Common myeloid progenitor, CD34-positive (primary cell): Measurements from ENCODE around the gene CDK18.
A peak's percentile ranks its signal among the peaks of the same experiment; 100 is the strongest.

ENCODE experiments used
- CTCF ChIA-PET: fragments of 350-600 bp; sonication (Branson Sonifier 250); formaldehyde crosslinking; loops from one replicate; lab custom pipeline; 2021; ENCODE audit warnings: antibody characterized with exemption; lab: Charles Lee
- POLR2A ChIA-PET: fragments of 350-600 bp; sonication (Branson Sonifier 250); formaldehyde crosslinking; loops from one replicate; lab custom pipeline; 2021; ENCODE audit warnings: antibody characterized with exemption; lab: Charles Lee
- DNase-seq, 3 donors: peaks; one replicate each; pipeline versions ENCODE4 v3.0.0 to v3.0.0-alpha.2; 2013
- H3K27ac ChIP-seq, 2 experiments: 1 replicate in 1 of 2; 2 replicates in 1 of 2; pipeline ENCODE4 v1.7.0; 2013; ENCODE audit warnings: inconsistent platforms in 2 of 2, low read length in 2 of 2, mild to moderate bottlenecking in 2 of 2, low read depth in 1 of 2, moderate library complexity in 1 of 2; ENCODE audit not compliant: severe bottlenecking in 2 of 2, insufficient read depth in 1 of 2, poor library complexity in 1 of 2
- H3K27me3 ChIP-seq, 5 experiments: replicated peaks in 2 of 5; 1 replicate in 3 of 5; 2 replicates in 2 of 5; pipeline versions ENCODE4 v1.6.1 to v1.7.0; 2013; ENCODE audit warnings: low read length in 4 of 5, mild to moderate bottlenecking in 2 of 5, moderate library complexity in 2 of 5, inconsistent platforms in 1 of 5; ENCODE audit not compliant: insufficient read depth in 5 of 5, control insufficient read depth in 4 of 5
- H3K36me3 ChIP-seq, 4 experiments: 1 replicate in 2 of 4; 2 replicates in 2 of 4; pipeline versions ENCODE4 v1.6.1 to v1.7.0; 2013; ENCODE audit warnings: low read length in 3 of 4, control low read depth in 1 of 4, mild to moderate bottlenecking in 1 of 4; ENCODE audit not compliant: control insufficient read depth in 4 of 4, insufficient read depth in 4 of 4
- H3K4me1 ChIP-seq, 4 experiments: 1 replicate in 3 of 4; 2 replicates in 1 of 4; pipeline versions ENCODE4 v1.6.1 to v1.7.1; 2013; ENCODE audit warnings: low read length in 3 of 4, mild to moderate bottlenecking in 3 of 4, control low read depth in 1 of 4, inconsistent platforms in 1 of 4, moderate library complexity in 1 of 4; ENCODE audit not compliant: control insufficient read depth in 4 of 4, insufficient read depth in 4 of 4; ENCODE audit errors: control extremely low read depth in 1 of 4
- H3K4me3 ChIP-seq, 7 experiments: 1 replicate in 4 of 7; 2 replicates in 3 of 7; pipeline versions ENCODE4 v1.5.1 to v1.7.0; 2013; ENCODE audit warnings: mild to moderate bottlenecking in 7 of 7, low read length in 6 of 7, moderate library complexity in 6 of 7, inconsistent platforms in 2 of 7, low read depth in 2 of 7, control low read depth in 1 of 7; ENCODE audit not compliant: insufficient read depth in 4 of 7, control insufficient read depth in 1 of 7; ENCODE audit errors: extremely low read depth in 1 of 7
- H3K9me3 ChIP-seq, 5 experiments: 1 replicate in 4 of 5; 2 replicates in 1 of 5; pipeline versions ENCODE4 v1.6.1 to v1.7.1; 2013; ENCODE audit warnings: low read length in 4 of 5, mild to moderate bottlenecking in 2 of 5, inconsistent platforms in 1 of 5, low read depth in 1 of 5, moderate library complexity in 1 of 5; ENCODE audit not compliant: control insufficient read depth in 4 of 5, insufficient read depth in 2 of 5; ENCODE audit errors: control extremely low read depth in 1 of 5
- WGBS: methylation state at CpG from one replicate; pipeline ENCODE4 v1.1.5; 2013; ENCODE audit not compliant: insufficient coverage; 5-methylcytosine and 5-hydroxymethylcytosine counted together

Gene CDK18

DNA sequence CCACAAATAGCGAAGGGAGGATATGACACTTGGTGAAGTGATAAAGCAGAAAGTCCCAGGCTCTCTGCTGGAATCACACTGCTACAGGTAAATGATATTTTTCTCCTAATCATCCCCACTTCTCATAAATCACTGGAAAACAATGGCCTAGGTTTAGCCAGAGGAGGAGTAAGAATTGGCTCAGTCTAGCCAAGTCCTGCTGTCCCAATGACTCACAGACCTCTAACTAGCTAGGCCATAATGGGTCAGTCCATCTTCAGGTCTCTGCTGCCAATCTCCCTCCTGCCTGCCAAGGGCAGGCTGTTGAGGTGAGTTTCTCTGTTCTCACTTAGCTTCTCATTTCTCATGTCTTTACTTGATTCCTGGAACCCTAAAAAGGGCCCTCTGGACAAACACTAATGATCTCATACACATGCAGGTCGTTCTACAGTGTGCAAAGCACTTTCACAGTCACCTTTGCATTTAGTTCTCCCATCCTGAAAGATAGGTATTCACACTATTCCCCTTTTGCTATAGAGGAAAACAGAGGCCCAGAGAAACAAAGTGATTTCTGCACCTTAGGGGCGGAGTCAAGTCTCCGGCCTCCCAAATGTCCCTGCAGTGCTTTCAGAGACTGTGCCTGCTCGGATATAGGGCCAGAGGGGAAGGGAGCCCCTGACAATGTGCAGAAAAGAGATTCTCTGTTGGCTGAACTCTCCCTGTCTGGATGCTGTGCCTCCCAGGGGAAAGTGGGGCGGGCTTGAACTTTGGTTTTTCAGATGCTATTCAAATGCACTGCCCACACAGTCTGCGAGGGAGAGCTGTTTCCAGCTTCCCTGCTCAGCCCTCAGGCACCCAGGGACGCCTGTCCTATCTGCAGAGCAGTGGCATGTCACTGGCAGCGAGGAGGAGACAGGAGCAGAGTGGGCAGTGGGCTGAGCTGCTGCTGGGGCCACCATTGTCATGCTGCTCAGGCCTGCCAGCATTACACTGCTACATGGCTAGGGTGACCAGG lies 3.9 kb upstream of the CDK18 start:
- Histone ChIP-seq H3K36me3 (no peaks in the 10 kb centered on the region), H3K27me3 (peaks cover 0 to 10% (median 0%) of the 10 kb centered on the region in 5 experiments), H3K27ac (no peak overlapping the region), H3K9me3 (no peaks in the 10 kb centered on the region), H3K4me3 (no peak overlapping the region), H3K4me1 (peaks cover 0 to 19% (median 16%) of the 10 kb centered on the region in 4 experiments)
- DNase-seq = no peak
- 96% methylated on average over 7 of the region's 9 CpGs for WGBS
- ChIA-PET CTCF (interaction anchor here (1.3 to 25.1 kb wide), 3 partner anchors 12 to 25 kb away, joined by 4 to 463 read pairs (median 72); no protein-coding TSS in a partner anchor), POLR2A (no interaction called here)

- H3K36me3 ChIP-seq = no peaks in the 10 kb centered on the region
- peaks cover 0 to 6% (median 0%) of the 10 kb centered on the region in 5 experiments for H3K27me3 ChIP-seq
- CTCF ChIA-PET = interaction anchor here (1.1 to 25.1 kb wide), 5 partner anchors 9 to 154 kb away, joined by 3 to 463 read pairs (median 12); no protein-coding TSS in a partner anchor
- no peaks in the 10 kb centered on the region for H3K9me3 ChIP-seq
- WGBS = 100% methylated on average over 3 of the region's 3 CpGs
- H3K27ac ChIP-seq = no peak overlapping the region
- peaks cover 0 to 24% (median 20%) of the 10 kb centered on the region in 4 experiments for H3K4me1 ChIP-seq
- H3K4me3 ChIP-seq = no peak overlapping the region
- DNase-seq = no peak
- POLR2A ChIA-PET = no interaction called here
These were observed 2.2 kb upstream of the CDK18 start for GRCh38 chr1:205502111-205502810.

DNA sequence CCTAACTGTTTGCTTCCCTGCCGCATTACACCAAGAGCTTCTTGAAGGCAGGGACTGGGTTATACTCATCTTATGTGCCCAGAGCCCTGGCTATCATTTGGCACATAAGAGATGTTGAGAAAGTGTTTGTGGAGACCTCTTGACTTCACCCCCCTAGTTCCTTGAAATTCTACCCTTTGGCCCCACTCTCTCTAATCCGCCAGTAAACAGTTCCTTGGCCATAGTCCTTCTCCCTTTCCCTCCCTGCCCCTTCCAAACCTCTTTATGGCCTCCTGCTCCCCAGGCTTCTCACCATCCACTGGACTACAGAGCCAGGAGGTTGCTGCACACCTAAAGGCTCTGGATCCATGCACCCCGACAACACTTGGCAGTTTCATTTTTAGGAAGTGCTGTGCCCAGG lies 1.5 kb upstream of the CDK18 start:
- ChIA-PET POLR2A (interaction anchor here (0.6 kb wide), 1 partner anchor 176 kb away, joined by 4 read pairs; no protein-coding TSS in a partner anchor), CTCF (interaction anchor here (1.1 to 25.1 kb wide), 4 partner anchors 10 to 153 kb away, joined by 3 to 463 read pairs (median 42); no protein-coding TSS in a partner anchor)
- DNase-seq = no peak
- H3K27ac ChIP-seq = no peak overlapping the region
- no peaks in the 10 kb centered on the region for H3K36me3 ChIP-seq
- WGBS = 71% methylated on average over 2 of the region's 3 CpGs
- peaks cover 0 to 2% (median 0%) of the 10 kb centered on the region in 5 experiments for H3K27me3 ChIP-seq
- H3K4me1 ChIP-seq = peaks cover 0 to 24% (median 20%) of the 10 kb centered on the region in 4 experiments
- no peak overlapping the region for H3K4me3 ChIP-seq
- no peaks in the 10 kb centered on the region for H3K9me3 ChIP-seq

DNA sequence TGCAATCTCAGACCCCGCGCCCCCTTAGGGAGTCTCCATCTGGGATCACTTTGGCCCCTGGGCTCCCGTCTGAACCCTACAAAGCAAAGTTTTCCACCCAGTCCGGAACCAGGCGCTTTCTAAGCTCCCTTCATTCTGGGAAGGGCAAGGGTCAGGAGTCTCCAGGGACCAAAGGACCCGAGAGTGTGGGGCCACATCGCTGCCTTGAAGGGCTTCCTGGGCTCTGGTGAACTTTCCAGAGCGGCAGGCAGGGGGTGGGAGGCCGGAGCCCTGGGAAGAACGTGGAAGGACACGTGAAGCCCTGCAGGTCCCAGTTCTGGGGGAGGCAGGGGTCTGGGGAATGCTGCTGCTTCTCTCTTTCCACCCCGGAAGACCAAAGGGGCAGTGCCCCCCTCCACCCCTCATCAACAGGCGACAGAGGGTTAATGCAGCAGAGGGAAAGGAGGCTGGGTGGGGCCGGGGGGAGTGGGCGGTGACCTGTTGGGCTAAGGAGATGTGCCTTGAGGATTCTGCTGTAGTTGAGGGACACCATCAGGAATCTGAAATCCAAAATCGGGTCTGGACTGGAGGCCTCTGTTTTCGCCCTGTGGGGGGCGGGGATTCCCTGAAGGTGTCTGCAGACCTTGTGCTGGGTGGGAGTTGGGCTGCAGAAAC lies 734 bp downstream of the CDK18 start:
- no peaks in the 10 kb centered on the region for H3K9me3 ChIP-seq
- 17% methylated on average over 10 of the region's 18 CpGs for WGBS
- H3K27me3 ChIP-seq = peaks cover 0 to 2% (median 0%) of the 10 kb centered on the region in 5 experiments
- H3K36me3 ChIP-seq = no peaks in the 10 kb centered on the region
- H3K27ac ChIP-seq = no peak overlapping the region
- POLR2A ChIA-PET = no interaction called here
- CTCF ChIA-PET = interaction anchor here (1.0 to 25.1 kb wide), 3 partner anchors 12 to 20 kb away, joined by 3 to 463 read pairs (median 15); no protein-coding TSS in a partner anchor
- H3K4me1 ChIP-seq = peaks cover 0 to 24% (median 20%) of the 10 kb centered on the region in 4 experiments
- H3K4me3 ChIP-seq = peak overlapping the region; percentile 54 to 86 (median 68)
- DNase-seq = no peak

GRCh38 chr1:205505791-205506190 lies 1.3 kb downstream of the CDK18 start:
- Histone ChIP-seq H3K4me3 (peak overlapping the region in 4 of 7 experiments; percentile 65 to 86 (median 80)), H3K27me3 (peaks cover 0 to 2% (median 0%) of the 10 kb centered on the region in 5 experiments), H3K4me1 (peaks cover 0 to 24% (median 20%) of the 10 kb centered on the region in 4 experiments), H3K9me3 (no peaks in the 10 kb centered on the region), H3K27ac (no peak overlapping the region), H3K36me3 (no peaks in the 10 kb centered on the region)
- WGBS = 76% methylated on average over 10 of the region's 15 CpGs
- ChIA-PET CTCF (interaction anchor here (0.9 to 8.5 kb wide), 4 partner anchors 12 to 43 kb away, joined by 3 to 84 read pairs (median 10); no protein-coding TSS in a partner anchor), POLR2A (no interaction called here)
- DNase-seq = peak in 1 of 3 donors; percentile 13

- ChIA-PET POLR2A (no interaction called here), CTCF (interaction anchor here (0.9 to 8.5 kb wide), 5 partner anchors 13 to 109 kb away, joined by 3 to 84 read pairs (median 5); no protein-coding TSS in a partner anchor)
- H3K9me3 ChIP-seq = no peaks in the 10 kb centered on the region
- no peaks in the 10 kb centered on the region for H3K36me3 ChIP-seq
- peaks cover 0 to 24% (median 20%) of the 10 kb centered on the region in 4 experiments for H3K4me1 ChIP-seq
- no peak for DNase-seq
- H3K27ac ChIP-seq = no peak overlapping the region
- no peak overlapping the region for H3K4me3 ChIP-seq
- peaks cover 0 to 2% (median 0%) of the 10 kb centered on the region in 5 experiments for H3K27me3 ChIP-seq
- WGBS = 98% methylated on average over 14 of the region's 17 CpGs
These were observed 2.1 kb downstream of the CDK18 start for GRCh38 chr1:205506409-205507200.
